GM18861 (cell line): ENCODE measurements around the gene PAX7.

Experiments used
- ATAC-seq: cut with Tn5 transposase; IDR thresholded peaks from one replicate; pipeline ENCODE4 v1.9.1; 2021; ENCODE audit not compliant: unreplicated experiment

The PAX7 gene

DNA sequence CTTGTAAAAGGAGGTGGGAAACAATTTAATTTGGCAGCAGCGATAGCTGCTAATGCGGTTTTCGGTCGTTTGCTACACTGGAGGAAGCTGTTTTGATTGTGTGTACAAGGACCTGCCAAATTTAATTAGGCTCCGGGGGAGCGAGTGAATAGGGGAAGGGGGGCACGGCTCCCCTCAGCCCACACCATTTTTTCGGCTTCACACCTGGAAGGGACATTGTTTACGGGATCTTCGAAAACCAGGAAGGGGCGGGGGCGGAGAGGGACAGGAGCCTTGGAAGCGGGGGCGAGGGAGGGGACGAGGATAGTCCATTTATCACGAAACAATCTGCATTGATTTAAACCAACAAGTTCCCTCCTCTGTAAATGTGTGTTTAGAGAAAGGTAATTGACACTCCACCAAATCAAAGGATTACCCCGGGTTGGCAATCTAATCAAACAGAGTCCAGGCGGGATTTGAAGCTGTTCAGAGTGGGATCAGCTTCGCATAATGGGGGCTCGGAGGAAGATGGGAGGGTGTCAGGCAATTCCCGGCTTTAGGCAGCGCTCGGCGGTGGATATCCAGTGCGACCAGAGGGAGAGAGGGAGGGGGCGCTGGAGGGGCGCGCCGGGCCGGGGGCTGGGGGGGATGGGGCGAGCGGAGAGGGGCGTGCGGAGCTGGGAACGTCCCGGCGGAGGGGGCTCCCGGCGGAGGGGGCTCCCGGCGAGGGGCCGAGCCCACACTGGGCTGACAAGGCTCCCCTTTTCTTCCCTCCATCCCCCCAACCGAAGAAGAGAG is 9.8 kb downstream of the PAX7 start:
- no peak for ATAC-seq

DNA sequence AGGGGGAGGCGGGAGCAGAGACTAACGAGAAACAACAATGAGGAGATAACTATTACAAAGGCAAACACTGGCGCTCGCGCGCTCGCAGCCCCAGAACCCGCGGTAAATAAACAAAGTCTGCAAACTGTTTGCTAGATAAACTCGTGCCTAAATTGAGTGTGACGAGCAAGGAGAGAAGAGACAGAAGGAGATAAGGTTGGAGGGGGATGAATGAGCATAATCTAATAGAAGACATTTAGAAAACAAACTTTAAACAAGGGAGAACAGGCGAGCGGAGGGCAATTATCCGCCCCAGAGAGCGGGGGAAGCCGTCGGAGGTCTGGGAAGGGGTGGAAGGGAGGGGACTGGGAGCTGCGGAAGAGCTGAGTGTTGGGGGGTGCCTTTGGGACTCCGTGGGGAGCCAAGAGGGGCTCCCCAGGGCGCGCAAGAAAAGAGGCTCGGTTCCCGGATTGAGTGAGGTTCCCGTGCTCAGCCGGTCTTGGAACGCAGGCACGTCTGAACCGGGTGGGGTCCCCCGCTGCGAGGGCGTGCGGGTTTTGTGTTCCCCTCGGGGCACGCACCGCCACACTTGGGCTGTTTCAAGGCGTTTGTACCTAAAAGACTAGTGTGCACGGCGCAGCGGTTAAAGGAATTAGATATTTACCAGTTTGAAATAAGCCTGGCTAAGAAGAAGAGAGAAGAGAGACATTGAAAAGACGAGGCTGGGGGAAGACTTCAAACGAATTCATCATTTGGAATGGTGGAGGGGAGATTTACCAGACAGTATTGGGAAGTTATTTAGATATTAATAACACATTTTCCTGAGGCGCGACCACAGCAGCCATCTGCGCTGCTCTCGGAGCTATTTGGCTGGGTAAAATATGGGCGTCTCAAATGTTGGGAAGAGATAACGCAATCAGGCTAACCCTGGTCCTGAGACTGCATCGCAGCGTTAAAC is 10.6 kb downstream of the PAX7 start:
- ATAC-seq: no peak

DNA sequence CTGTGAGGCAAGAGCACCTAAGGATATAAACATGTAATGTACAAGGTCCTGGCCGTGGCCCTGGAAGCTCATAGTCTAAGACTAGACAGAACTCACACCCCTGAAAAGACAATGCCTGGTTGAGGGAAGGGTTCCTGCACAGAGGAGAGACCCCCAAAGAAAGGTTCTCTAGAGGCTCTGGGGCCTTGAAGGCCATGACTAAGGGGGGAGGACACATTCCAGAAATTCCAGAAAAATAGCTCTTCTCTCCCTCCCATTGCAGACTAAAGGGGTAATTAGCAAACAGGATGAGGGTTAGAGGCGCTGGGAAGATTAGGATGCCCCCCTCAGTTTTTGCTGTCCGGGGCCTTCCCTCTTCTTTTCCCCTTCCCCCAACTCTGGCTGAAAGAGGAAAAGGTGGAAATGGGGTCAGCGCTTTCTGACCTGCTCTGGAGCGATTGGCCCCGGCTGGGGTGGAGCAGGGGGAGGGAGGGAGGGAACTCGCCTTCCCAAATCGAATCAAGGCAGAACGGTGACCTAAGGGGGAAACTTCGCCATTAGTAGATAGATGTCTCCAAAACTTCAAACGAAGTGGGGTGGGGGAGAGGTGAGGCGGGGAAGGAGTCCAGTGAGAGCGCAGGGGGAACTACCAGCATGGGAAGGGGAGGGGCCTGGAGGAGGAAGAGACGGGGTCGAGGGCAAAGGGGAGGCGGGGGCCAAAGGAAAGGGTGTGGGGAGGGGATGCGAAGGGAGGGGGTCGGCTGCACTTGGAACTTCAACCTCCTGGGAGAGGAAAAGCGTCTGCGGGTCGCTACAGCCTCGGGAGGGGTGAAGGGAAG is 11.8 kb downstream of the PAX7 start:
- no peak for ATAC-seq

DNA sequence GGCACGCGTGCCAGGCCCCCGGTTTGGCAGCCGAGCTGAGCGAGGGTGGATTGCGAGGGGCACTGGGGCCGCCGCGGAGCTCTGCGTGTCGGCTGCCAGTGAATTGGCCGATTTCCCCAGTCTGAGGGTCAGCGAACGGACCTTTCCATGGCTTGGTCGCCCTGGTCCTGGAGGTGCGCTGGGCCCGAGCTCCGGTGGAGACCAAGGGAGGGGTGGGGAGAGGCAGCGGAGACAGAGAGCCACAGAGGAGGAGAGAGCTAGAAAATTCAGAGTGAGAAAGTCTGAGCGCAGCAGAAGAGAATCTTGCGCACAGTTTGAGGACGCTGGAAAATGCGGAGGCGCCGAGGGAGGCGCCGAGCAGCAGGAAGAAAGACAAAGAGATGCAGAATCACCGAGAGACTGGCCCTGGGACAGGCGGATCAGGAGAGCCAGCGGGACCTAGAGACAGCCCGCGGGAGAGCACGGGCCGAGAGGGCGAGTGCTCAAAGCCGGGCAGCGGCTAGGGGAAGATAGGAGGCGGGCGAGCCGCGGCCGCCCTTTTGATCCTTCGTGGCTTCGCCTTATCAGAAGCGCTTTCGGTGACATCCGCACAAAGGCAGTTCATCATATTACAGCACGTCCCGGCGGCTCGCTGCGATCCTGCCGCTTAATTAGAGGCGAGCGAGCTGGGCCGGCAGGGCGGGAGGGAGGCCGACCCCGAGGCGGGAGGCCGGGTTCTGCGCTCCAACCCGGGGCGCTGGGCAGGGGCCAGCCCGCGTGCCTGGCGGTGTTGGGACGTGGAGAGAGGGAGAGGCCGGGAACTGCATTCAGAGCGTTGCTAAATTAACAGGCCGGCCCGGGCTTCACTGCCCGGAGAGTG is 12.7 kb downstream of the PAX7 start:
- no peak for ATAC-seq

DNA sequence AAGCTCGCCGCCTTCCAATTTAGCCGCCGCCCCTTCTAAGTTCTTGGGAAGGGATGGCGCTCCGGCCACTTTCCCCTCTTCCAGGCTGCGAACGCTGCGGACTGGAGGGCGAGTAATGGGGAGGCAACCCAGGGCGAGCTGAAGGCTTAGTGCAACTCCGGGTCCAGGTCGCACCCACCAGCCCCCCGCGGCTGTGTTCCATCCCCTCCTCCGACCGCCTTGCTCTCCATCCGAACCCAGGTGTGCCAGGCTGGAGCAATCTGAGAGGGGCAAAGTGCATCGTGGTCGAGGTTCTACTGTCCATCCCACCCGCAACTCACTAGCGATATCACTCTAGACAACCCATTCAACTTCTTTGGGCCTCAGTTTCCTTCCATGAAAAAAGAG is 13.4 kb downstream of the PAX7 start:
- ATAC-seq: no peak

DNA sequence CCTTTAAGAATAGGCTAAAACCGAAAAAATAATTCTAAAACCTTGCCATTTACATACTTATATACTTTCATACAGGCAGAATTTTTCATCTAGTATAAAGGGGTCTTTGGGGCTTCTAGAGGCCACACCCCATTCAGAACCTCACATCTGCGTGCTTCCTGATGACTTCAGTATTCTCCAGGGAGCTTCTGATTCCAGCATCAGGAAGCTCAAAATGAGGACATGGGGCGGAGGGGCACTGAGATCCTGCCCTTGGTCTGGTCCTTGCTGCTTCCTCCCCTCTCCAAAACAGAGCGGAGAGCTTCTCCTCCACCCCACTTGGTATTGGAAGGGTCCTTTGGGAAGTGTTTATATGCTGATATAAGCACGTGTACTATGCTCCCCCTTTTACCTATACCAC is 13.8 kb downstream of the PAX7 start:
- ATAC-seq: no peak

DNA sequence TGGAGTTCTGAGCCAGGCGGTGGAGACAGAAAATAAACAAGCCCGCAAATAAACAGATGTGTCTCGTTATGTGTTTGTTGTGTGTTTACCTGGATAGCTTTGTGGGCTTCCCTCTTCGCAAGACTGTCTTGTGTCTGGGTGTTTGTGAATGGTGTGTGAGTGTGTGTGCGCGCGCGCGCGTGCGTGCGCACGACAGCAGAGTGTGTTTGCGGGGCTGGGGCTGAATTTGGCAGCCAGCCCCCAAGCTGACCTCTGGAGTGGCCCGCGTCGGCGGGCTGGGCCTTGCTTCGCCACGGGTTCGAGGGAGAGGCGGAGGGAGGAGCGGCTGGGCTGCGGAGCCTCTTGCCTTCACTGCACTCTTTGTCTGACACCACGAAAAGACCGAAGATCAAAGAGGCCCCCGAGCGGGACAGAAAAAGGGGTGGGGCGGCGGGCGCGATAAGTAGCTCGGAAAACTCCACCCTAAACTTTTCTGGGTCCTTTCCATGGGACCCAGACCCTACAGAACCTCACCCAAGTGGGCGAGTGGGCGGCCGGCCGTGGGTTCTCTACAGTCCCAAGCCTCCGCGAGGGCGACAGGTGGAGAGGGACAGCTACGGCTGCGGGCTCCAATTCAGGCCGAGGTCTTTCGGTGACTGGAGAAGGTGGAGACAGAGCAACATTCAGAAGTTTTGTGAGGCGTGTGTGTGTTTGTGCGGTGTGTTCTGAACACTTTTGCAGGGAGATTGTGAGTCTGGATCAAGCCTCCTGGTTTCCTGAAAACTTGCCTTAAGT is 14.5 kb downstream of the PAX7 start:
- no peak for ATAC-seq

DNA sequence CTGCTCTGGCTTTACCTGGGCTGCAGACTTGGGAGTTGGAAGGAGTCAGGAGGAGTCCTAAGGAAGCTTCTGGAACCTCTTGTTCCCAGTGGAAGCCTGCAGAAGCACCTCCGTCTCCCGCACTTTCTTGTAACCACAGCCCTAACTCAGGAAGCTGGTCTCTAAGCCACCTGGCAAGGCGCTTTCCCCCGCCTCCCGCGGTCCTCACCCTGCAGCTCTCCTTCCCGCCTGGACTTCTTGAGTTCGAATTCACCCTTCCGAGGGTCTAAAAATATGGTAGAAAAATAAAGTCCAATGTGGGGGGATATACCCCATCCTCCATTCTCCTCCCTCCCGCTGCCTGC is 15.1 kb downstream of the PAX7 start:
- ATAC-seq: no peak

DNA sequence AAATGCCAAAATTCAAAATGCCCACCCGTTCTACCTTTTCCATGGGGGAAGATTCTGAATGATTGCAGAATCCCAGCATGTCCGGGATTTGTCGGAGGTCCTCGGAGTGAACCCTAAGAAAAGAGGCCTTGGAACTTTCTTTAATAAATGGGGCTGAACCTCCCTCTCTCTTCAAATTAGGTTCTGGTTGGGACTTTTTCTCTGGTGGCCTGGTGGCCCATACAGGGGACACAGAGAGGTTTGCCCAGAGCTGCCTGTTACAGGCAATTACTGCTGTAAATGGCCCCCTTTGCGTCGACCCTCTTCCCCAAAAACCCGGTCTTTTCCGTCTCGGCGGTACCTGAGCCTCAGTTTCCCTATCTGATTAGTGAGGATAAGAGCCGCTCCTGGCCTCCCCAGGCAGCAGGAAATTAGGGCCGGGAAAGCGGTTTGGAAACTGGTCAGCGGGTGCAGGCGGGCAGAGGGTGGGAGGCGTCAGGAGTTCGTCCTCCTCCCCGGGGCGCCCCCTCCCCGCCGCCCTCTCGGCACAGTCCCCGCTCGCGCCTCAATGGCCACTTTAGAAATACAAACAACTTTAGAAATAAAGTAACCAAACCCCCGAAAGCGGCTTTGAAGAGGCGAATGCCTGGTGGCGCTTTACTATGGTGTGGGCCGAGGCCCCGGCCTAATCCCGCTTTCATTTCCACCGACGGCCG is 15.6 kb downstream of the PAX7 start:
- no peak for ATAC-seq

DNA sequence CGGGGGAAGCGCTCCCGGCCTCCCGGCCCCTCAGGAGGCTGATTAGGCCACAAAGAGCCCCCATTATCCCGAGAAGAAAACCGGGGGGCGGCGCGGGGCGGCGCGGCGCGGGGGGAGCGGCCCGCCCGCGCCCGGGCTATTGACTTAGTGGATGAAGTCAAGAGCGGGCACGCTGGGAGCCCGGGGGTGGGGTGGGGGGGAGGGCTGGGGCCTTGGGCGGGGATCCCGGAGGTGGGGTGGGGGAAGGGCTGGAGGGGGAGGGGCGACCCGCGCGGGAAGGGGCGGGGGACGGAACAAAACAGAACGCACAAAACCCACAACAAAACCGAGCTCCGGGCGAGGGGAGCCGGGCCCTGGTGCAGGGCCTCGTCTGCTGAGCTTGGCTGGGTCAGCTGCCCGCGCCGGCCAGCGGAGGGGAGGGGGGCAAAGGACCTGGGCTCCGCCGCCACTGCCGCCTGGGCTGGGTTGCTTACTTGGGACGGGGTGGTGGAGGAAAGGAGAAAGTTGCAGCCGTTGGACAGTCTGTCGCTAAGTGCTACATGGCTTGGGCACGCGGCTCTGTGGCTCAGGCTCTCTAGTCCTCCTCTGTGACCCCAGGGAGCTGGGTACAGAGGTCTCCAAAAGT is 16.3 kb downstream of the PAX7 start:
- ATAC-seq: no peak

DNA sequence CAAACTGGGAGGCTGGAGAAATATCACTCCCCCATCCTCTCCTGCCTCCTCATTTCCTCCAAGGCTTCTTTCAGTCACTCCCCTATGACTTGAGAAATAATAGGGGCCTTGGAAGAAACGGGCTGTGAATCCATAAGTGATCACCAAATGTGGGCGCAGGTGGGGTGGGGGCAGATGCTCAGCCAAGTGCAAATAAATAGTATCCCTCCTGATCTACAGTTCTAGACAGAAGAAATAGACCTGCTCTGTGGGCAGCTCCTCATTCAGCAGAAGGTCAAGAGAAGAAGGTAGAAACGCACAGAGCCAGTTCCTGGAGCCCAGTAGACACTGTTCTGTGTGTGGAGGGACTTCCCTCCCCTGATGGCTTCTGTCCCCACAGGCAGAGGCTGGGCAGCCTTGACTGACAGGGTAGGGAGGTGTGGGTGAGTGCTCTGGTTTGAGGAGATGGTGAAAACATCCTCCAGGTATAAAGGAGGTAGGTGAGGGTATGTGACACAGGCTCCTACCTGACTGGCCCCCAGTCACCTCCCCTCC is 17.1 kb downstream of the PAX7 start:
- ATAC-seq: no peak

DNA sequence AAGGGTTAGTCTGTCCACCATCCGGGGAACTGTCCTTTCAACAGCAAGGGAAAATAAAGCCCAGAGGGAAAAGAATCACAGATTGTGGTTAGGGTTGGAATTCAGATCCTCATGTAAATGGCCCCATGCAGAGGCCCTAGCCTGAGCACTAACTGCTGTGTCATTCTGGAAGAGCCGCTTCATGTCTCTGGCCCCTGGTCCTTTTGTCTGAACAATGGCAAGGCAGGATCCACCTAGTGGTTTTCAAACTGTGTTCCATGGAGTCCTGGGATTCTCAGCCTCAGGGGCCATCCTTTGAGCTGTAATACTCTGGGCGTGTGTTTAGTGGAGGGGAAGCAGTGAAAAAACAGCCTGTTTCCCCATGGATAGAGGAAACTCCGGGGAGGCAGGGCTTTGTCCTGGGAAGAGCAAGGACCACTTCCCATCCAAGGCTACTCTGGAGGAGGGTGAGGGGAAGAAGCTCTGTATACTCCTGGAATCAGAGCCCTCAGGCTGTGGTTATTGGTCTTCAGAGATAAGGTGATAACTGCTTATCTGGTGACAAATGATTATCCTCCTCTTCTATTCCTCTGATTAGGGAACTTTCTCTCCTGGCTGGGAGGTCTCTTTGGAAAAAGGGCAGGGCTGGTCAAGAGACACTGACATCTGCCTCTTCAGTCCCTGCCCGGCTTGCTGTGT is 19.2 kb downstream of the PAX7 start:
- no peak for ATAC-seq

DNA sequence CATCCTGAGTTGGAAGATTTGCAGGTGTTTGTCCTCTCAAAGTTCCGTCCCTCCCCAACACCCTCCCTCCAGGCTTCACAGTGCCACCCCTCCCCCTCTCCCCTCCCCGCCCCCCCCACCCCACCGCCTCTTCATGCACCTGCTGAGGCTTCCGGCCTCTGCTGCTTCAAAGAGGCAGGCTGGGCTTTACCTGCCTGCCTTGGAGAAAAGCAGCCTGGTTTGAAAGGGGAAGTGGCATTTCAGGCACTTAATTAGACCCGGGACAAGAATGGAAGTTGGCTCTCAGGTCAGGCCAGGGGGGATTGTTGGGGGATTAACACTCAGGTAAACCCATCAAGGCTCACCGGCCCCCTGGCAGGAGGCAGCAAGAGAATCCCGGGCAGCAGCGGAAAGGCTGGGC is 21.1 kb downstream of the PAX7 start:
- no peak for ATAC-seq

DNA sequence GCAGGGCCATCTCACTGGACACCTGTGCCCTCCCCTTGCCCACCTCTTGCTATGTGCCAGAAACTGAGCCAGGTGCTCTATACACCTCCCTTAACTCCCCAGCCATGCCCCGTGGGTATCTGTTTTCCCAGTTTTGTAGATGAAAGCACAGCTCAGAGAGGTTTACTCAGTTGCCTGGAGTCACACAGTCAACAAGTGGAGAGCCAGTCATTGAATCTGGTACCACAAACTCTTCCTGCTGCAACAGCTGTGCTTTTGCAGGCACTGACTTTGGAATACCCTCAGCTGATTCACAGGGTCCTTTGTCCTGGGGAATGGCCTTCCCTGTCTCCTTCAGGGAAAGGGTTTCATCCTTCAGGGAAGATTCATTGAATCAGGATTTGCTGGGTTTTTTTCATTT is 22.1 kb downstream of the PAX7 start:
- no peak for ATAC-seq

DNA sequence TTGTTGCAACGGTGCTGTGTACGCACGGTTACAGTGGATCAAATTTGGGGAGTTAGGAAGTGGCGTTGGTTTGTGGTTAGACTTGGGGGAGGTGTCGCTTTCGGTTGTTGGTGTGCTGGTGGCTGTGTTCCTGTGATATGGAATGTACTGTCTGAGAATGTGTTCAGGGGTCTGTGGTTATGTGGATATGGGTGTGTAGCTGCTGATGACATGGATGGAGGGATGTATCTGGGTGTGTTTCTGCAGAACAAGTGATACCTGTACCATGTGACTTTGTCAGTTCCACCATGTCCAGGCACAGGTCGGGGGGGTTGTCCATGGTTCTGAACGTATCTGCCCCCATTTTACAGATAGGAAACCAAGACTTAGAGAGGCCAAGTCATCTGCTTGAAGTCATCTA is 22.7 kb downstream of the PAX7 start:
- no peak for ATAC-seq

DNA sequence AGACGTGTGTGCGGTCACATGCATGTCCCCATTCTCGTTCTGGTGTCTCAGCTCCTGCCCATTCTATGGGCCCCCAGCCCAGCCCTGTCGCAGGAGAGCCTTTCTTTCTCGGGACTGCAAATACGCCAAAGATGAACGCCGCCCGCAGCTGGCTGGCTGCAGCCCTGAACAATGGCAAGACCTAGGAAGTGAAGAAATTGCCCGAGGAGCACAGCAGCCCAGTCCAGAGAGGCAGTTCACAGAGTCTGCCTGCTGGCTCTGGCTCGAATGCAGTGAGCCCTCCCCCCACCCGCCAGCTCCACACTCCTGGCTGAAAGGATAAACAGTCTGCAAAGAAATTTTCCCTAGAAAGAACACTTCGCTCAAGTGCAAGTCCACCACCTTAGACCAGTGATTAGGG is 23.3 kb downstream of the PAX7 start:
- no peak for ATAC-seq

DNA sequence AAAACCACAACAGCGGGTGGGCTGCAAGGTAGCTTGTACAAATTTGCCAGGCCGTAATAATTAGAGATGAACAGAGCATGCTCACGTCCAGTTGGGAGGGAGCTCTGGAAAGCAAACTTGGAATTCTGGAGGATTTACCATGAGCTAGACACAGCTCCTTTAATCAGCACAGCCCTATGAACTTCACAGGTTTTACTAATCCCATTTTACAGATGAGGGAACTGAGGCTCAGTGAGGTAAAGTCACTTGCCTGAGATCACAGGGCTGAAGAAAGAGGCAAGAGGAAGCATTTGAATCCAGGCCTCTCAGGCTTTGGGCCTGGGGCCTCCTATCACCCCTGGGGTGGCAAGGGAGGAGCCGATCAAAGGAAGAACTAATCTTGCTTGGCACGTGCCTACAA is 24.0 kb downstream of the PAX7 start:
- ATAC-seq: no peak
